Endothelial cell of umbilical vein (primary cell): ENCODE measurements around the gene HECW1. TPM values are rescaled to one million over a fixed set of nuclear protein-coding genes. Genes with fewer than 3 reads are reported as not detected.

Experiments
- BruUV-seq: library from RNA; stranded (reverse); fragments of 400-500 nt; replicated peaks from 2 replicates; lab custom pipeline; 2021; lab: Mats Ljungman, UMichigan
- CTCF ChIA-PET: fragments of 300-600, 350-600 bp; sonication (Branson Sonifier 250); formaldehyde crosslinking; loops from one replicate; lab custom pipeline; 2021; ENCODE audit warnings: antibody characterized with exemption, inconsistent platforms; lab: Charles Lee
- POLR2A ChIA-PET: fragments of 300-600, 350-600 bp; sonication (Branson Sonifier 250); formaldehyde crosslinking; loops from one replicate; lab custom pipeline; 2021; ENCODE audit warnings: antibody characterized with exemption, inconsistent platforms; lab: Charles Lee
- DNase-seq: peaks from one replicate; pipeline ENCODE4 v3.0.0-alpha.2; 2011; ENCODE audit warnings: low read depth, low spot score
- FAIRE-seq: peaks from 2 replicates; lab custom pipeline; 2011; peaks lifted over from hg19 to GRCh38; lab: Jason Lieb, UNC
- H2AFZ ChIP-seq: 2 replicates; pipeline ENCODE4 v1.6.0; 2012; ENCODE audit warnings: low read depth, low read length, control low read depth, inconsistent platforms
- H3K27ac ChIP-seq: 2 replicates; pipeline ENCODE4 v1.5.1; 2011; ENCODE audit warnings: low read depth, mild to moderate bottlenecking, control low read depth, low read length, moderate library complexity; ENCODE audit not compliant: insufficient read depth
- H3K27me3 ChIP-seq, 2 experiments: 2 replicates each; pipeline versions ENCODE4 v1.6.0 to v1.6.1; 2011; ENCODE audit warnings: low read length in 2 of 2, mixed read lengths in 1 of 2; ENCODE audit not compliant: control insufficient read depth in 2 of 2, insufficient read depth in 2 of 2
- H3K36me3 ChIP-seq, 2 experiments: 2 replicates in 1 of 2; 3 replicates in 1 of 2; pipeline ENCODE4 v1.5.1; 2011; ENCODE audit warnings: low read length in 2 of 2, mild to moderate bottlenecking in 1 of 2, moderate library complexity in 1 of 2; ENCODE audit not compliant: control insufficient read depth in 2 of 2, insufficient read depth in 2 of 2; ENCODE audit errors: extremely low read depth in 1 of 2
- H3K4me1 ChIP-seq: 3 replicates; pipeline ENCODE4 v1.5.1; 2011; ENCODE audit warnings: mild to moderate bottlenecking, low read length; ENCODE audit not compliant: control insufficient read depth, insufficient read depth; ENCODE audit errors: extremely low read depth
- H3K4me2 ChIP-seq: 2 replicates; pipeline ENCODE4 v1.6.1; 2011; ENCODE audit warnings: low read length, control low read depth, mixed read lengths; ENCODE audit not compliant: insufficient read depth
- H3K4me3 ChIP-seq, 3 experiments: fragments of 200-600 bp in 1 of 3; sonication (generic), shearing (Covaris generic) in 1 of 3; replicated peaks in 1 of 3; 2 replicates each; pipeline ENCODE4 v1.5.1; 2011 to 2016; ENCODE audit warnings: control low read depth in 3 of 3, low read length in 3 of 3, mild to moderate bottlenecking in 2 of 3, inconsistent platforms in 1 of 3, low read depth in 1 of 3, moderate library complexity in 1 of 3; ENCODE audit not compliant: insufficient read depth in 1 of 3
- H3K79me2 ChIP-seq: 2 replicates; pipeline ENCODE4 v1.6.0; 2012; ENCODE audit warnings: low read length, inconsistent platforms; ENCODE audit not compliant: control insufficient read depth, insufficient read depth
- H3K9ac ChIP-seq: replicated peaks from 2 replicates; pipeline ENCODE3; 2011; ENCODE audit warnings: low read length, control low read depth; ENCODE audit not compliant: insufficient read depth; ENCODE audit errors: extremely low read depth
- H3K9me1 ChIP-seq: replicated peaks from 3 replicates; pipeline ENCODE4 v1.6.0; 2011; ENCODE audit warnings: mild to moderate bottlenecking, low read length; ENCODE audit not compliant: control insufficient read depth, insufficient read depth; ENCODE audit errors: extremely low read depth
- H3K9me3 ChIP-seq: replicated peaks from 2 replicates; pipeline ENCODE4 v1.5.1; 2012; ENCODE audit warnings: low read length, inconsistent platforms; ENCODE audit not compliant: control insufficient read depth, insufficient read depth
- H4K20me1 ChIP-seq: replicated peaks from 2 replicates; pipeline ENCODE3; 2011; ENCODE audit warnings: mild to moderate bottlenecking, low read length; ENCODE audit not compliant: control insufficient read depth, insufficient read depth; ENCODE audit errors: extremely low read depth
- CTCF ChIP-seq, 2 donors: IDR thresholded peaks; 1 replicate in 1 of 2; 2 replicates in 1 of 2; pipeline ENCODE4 v1.5.1; 2011; ENCODE audit warnings: low read length in 2 of 2, mild to moderate bottlenecking in 2 of 2, moderate library complexity in 2 of 2, control low read depth in 1 of 2, inconsistent platforms in 1 of 2, low read depth in 1 of 2; ENCODE audit not compliant: insufficient read depth in 1 of 2; ENCODE audit errors: extremely low read depth in 1 of 2
- EZH2 ChIP-seq: IDR thresholded peaks from 2 replicates; pipeline ENCODE4 v1.6.1; 2012; ENCODE audit warnings: borderline replicate concordance, low read depth, mild to moderate bottlenecking, moderate library complexity, low read length, inconsistent platforms; ENCODE audit not compliant: severe bottlenecking
- FOS ChIP-seq: IDR thresholded peaks from 2 replicates; pipeline ENCODE4 v1.6.1; 2011; ENCODE audit warnings: mild to moderate bottlenecking, low read length, moderate library complexity, borderline replicate concordance; ENCODE audit not compliant: insufficient read depth
- GATA2 ChIP-seq: IDR thresholded peaks from 2 replicates; pipeline ENCODE4 v1.7.0; 2011; ENCODE audit warnings: low read depth, mild to moderate bottlenecking, moderate library complexity, mixed read lengths, low read length; ENCODE audit not compliant: insufficient read length, insufficient read depth
- JUN ChIP-seq: IDR thresholded peaks from 2 replicates; pipeline ENCODE4 v1.6.1; 2011; ENCODE audit warnings: borderline replicate concordance, low read depth; ENCODE audit not compliant: insufficient read length, insufficient read depth
- MAX ChIP-seq: IDR thresholded peaks from 2 replicates; pipeline ENCODE4 v1.6.1; 2011; ENCODE audit not compliant: insufficient read depth, insufficient read length
- MYC ChIP-seq: IDR thresholded peaks from one replicate; pipeline ENCODE4 v1.6.1; 2011; ENCODE audit warnings: mild to moderate bottlenecking, low read depth, low read length
- POLR2A ChIP-seq: IDR thresholded peaks from 2 replicates; pipeline ENCODE4 v1.6.1; 2012; ENCODE audit warnings: low read depth, mild to moderate bottlenecking, control low read depth, low read length
- POLR2AphosphoS5 ChIP-seq: IDR thresholded peaks from 2 replicates; pipeline ENCODE4 v1.6.1; 2012; ENCODE audit warnings: low read depth, mild to moderate bottlenecking, control low read depth, low read length, moderate library complexity; ENCODE audit not compliant: insufficient read depth
- dilution Hi-C: fragments of 300-500 bp; cut with MboI; formaldehyde crosslinking; loops from one replicate; pipeline ENCODE4 v1.15.0; 2019; ENCODE audit warnings: low sequenced_read_pairs; ENCODE audit not compliant: extremely low pct_ligation_motif_present
- intact Hi-C: fragments of 100-400 bp; cut with micrococcal nuclease; formaldehyde crosslinking; loops from one replicate; pipeline ENCODE4 v1.10.0; 2022
- polyA plus RNA-seq, 4 experiments: library from polyadenylated mRNA; depleted of rRNA in 3 of 4; stranded (reverse) in 3 of 4; unstranded in 1 of 4; fragments of >200 nt; gene quantifications; 2 replicates each; pipeline versions ENCODE4 v1.2.1 to v1.2.3, GENCODE V29; 2011 to 2012; ENCODE audit warnings: missing spikeins in 1 of 4
- total RNA-seq: library from RNA; stranded (reverse); gene quantifications from 2 replicates; pipeline ENCODE4 v1.2.3, GENCODE V29; 2021

The HECW1 gene
- total and polyA plus RNA-seq, 2 donors (not counting 3 experiments of a cell fraction or from before 2014, with no cell fraction given), result not detected

- FAIRE-seq (no peak), DNase-seq (no peak)
- H3K27me3 ChIP-seq, result no peaks in the 10 kb centered on the region
- H3K36me3 ChIP-seq, result no peaks in the 10 kb centered on the region
- dilution Hi-C loops, result no loop called here
- H3K4me2 ChIP-seq, result no peak overlapping the region
- CTCF ChIA-PET, result no interaction called here
- H3K27ac ChIP-seq, result no peak overlapping the region
- BruUV-seq, result no TSS peak
- H3K9ac ChIP-seq, result no peak overlapping the region
- TF ChIP-seq FOS (no peak), MYC (no peak), JUN (no peak), POLR2AphosphoS5 (no peak), GATA2 (no peak), CTCF (IDR thresholded peaks at IDR 0.05; ENCODE audit: extremely low read depth in 1 of 2, insufficient read depth in 1 of 2, low read depth in 1 of 2, low read length in 2 of 2) (no peak), POLR2A (no peak), EZH2 (no peak), MAX (no peak)
- H3K4me3 ChIP-seq, result no peak overlapping the region
- H3K9me1 ChIP-seq, result no peaks in the 10 kb centered on the region
- POLR2A ChIA-PET, result no interaction called here
- intact Hi-C loops, result no loop called here
- no peaks in the 10 kb centered on the region for H4K20me1 ChIP-seq
- H3K4me1 ChIP-seq, result no peaks in the 10 kb centered on the region
- H2AFZ ChIP-seq, result no peak overlapping the region
- no peaks in the 10 kb centered on the region for H3K9me3 ChIP-seq
- no peaks in the 10 kb centered on the region for H3K79me2 ChIP-seq
Observed at GRCh38 chr7:43291789-43292188, 179.3 kb downstream of the HECW1 start.
